GM19238 (cell line): ENCODE results near the gene TNNT2.

ENCODE experiments used
- DNase-seq: peaks from one replicate; pipeline ENCODE4 v3.0.0; 2011; ENCODE audit warnings: low spot score; ENCODE audit not compliant: insufficient read length

The TNNT2 gene

GRCh38 chr1:201318504-201319340, 58.8 kb downstream of the TNNT2 start:
- DNase-seq = no peak

GRCh38 chr1:201317551-201317950, 59.9 kb downstream of the TNNT2 start:
- no peak for DNase-seq

- DNase-seq = no peak
Observed at GRCh38 chr1:201316556-201316955, 60.9 kb downstream of the TNNT2 start.

GRCh38 chr1:201313086-201313485, 64.4 kb downstream of the TNNT2 start:
- DNase-seq = no peak

GRCh38 chr1:201312298-201312697, 65.2 kb downstream of the TNNT2 start:
- no peak for DNase-seq

- no peak for DNase-seq
Observed at GRCh38 chr1:201311356-201312011, 66.0 kb downstream of the TNNT2 start.

- no peak for DNase-seq
Observed at GRCh38 chr1:201310986-201311355, 66.5 kb downstream of the TNNT2 start.

GRCh38 chr1:201310251-201310985, 67.1 kb downstream of the TNNT2 start:
- DNase-seq = no peak

- no peak for DNase-seq
Observed at GRCh38 chr1:201309416-201309815, 68.1 kb downstream of the TNNT2 start.
